GM12874 (cell line): ENCODE results near the gene NDRG3.
A peak's percentile ranks its signal among the peaks of the same experiment; 100 is the strongest.

Experiments
- TF ChIP-seq, protein P1 (sequence below): IDR thresholded peaks from 2 replicates; pipeline ENCODE4 v1.5.1; 2011; ENCODE audit warnings: low read depth, mild to moderate bottlenecking, control low read depth, low read length, moderate library complexity; ENCODE audit not compliant: insufficient read depth

NDRG3 gene

DNA sequence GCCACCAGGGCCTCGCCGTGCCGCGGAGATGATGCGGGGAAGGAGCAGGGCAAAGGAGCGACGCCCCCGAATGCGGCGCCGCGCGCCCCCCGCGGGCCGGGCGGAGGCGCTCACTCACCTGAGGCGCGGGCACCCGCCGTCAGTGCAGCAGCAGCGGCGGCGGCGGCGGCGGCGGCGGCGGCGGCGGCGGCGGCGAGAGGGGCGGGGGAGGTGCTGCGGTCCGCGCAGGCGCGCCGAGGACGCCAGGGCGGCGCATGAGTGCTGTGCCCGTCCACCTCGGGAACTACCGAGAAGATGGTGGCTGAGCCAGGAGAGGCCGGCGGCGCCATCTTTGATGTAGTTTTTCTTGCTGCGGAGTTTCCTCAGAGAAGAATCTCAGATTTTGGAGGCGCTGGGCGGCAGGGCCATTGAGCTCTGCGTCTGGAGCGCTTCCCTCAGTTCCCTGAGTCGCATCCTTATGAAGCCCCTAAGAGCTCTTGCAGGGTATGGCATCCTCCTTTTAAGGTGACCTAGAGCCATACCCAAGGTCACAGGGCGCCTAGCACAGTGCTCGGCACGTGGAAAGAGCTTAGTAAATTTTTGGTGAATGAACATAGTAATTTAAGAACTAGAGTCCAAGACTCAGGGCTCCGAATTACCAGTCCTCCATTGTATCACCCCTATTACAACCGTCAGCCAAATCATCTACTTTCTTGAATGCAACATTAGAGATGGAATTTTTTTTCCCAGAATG lies at the start of gene NDRG3:
NDRG3 (minus strand) TSS at position 164 of the 733 bp plus-strand sequence. CDS start 24,355 bp downstream, outside the sequence.
- TF ChIP-seq, protein P1, sequence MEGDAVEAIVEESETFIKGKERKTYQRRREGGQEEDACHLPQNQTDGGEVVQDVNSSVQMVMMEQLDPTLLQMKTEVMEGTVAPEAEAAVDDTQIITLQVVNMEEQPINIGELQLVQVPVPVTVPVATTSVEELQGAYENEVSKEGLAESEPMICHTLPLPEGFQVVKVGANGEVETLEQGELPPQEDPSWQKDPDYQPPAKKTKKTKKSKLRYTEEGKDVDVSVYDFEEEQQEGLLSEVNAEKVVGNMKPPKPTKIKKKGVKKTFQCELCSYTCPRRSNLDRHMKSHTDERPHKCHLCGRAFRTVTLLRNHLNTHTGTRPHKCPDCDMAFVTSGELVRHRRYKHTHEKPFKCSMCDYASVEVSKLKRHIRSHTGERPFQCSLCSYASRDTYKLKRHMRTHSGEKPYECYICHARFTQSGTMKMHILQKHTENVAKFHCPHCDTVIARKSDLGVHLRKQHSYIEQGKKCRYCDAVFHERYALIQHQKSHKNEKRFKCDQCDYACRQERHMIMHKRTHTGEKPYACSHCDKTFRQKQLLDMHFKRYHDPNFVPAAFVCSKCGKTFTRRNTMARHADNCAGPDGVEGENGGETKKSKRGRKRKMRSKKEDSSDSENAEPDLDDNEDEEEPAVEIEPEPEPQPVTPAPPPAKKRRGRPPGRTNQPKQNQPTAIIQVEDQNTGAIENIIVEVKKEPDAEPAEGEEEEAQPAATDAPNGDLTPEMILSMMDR, result peak; percentile 26

DNA sequence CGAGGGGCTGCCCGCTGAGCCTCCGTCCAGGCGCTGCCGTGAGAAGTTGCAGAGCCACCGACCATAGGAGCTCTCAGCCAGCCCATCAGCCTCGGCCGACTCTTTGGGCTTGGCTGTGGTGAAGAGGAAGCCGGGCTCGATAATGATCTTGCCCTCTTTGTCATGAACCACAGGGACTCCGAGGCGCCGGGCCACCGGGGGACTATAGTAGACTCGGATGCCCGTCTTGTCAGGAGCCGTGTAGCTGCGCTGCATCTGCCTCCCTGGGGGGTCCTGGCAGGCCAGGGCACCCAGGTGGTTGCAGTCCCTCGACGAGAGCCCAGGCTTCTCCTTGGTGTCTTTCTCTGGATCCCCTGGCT lies 48.2 kb upstream of the NDRG3 start:
- TF ChIP-seq, protein P1, result no peak

DNA sequence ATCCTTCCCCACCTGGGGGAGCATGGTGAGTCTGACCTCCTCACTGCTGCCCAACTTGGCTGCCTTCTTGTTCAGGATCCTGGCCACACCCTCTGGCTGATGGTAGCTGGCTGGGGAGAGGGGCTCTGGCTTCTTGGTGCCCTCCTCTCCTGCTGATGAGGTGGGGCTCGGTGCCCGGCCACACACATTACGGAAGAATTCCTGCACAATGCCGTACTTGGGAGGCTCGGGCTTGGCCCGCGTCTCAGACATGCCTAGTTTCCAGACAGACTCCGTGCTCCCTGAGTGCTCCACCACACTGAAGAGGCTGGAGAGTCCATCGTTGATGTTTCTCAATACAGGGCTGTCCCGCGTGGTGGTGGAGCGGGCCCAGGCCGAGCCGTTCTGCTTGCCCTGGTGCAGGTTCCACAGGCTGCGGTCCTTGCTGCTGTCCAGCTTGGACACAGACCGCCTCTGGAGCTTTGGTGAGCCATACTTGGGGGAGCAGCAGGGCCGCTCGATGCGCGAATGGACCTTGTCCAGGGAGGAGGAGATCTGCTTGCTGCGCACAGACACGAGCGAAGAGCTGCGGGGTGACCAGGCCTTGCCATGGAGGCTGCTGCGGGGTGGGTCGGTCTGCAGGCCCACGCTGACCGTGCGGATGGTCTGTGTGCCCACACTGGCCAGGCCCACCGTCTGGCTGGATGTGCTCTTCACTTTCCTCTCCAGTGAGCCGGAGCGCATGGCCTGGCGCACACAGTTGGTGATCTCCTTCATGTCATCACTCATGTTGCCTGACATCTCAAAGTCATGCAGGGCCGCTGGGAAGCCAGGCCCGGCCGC lies 47.6 kb upstream of the NDRG3 start:
- TF ChIP-seq, protein P1, result no peak

DNA sequence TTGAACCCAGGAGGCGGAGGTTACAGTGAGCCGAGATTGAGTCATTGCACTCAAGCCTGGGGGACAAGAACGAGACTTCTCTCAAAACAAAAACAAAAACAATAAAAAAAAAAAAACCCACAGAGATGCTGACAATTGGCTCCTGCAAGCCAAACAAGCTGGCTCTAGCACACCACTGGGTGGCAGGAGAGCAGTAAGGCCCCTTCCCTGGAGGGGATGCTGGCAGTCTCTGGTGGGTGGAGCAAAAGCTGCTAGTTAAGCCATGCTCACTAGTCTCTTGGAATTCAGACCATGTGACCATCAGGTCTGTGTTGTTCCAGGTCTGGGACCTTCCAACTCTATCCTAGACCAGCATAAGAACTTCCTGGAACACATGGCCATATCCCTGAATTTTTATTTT lies 46.5 kb upstream of the NDRG3 start:
- TF ChIP-seq, protein P1, result peak; percentile 51

DNA sequence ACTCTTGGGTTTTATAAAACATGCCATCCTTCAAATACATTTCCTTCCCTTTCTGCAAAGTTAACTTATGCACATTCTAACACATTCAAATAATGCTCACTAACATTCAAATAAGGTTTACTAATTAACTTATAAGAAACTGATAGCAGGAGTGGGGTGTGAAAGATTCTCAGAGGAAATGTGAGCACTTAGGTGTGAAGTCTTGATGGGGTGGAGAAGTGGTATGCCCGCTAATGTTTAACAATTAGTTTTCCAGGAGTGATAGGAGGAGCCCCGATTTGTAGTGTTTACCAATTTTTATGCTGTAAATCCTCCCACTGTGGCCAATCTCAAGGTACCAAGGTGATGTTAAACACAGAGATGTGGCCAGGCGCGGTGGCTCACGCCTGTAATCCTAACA lies 46.0 kb upstream of the NDRG3 start:
- TF ChIP-seq, protein P1, result no peak

DNA sequence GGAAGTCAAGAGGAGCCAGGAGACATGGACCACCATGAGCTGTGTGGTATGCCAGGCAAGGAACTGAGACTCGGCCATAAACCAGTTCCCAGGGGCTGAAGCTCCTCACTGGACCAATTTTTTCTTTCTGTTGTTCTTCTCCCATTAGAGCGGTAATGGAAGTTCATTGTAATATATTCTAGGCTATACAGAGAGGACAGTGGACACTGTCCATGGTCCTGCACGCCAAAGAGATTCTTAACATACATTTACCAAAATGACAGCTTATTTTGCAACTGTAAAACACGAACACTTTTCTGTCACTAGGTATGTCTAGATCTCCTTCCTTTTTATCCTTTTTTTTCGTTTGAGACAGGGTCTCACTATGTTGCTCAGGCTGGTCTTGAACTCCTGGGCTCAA lies 40.8 kb upstream of the NDRG3 start:
- TF ChIP-seq, protein P1, result no peak

DNA sequence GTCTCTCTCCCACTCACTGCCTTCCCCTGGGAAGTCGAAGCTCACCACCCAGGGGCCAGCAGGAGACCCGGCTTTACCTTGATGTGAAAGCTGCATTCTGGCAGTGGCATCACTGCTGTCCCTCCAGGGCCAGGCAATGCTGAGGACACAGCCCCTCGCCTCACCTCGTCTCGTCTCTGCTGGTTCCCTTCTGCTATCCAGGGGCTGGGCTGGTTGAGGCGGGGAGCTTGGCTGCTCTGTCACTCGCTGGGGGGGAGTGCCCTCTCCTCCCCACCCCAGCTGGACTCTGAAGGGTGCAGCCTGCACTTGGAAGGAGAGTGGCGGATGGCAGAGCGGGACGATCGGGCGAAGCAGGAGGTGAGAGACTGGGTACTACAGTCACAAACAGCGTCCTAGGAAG lies 40.4 kb upstream of the NDRG3 start:
- TF ChIP-seq, protein P1, result no peak
